HepG2 (cell line): ENCODE data around the gene INO80C. TPM values are rescaled to one million over a fixed set of nuclear protein-coding genes. Genes with fewer than 3 reads are reported as not detected.

Experiments
- AFF4 ChIP-seq: sonication (generic); formaldehyde crosslinking; IDR thresholded peaks from 2 replicates; pipeline ENCODE4 v1.4.0; 2020; ENCODE audit warnings: missing genetic modification reagents
- CHCHD3 ChIP-seq: sonication (generic); formaldehyde crosslinking; IDR thresholded peaks from 2 replicates; pipeline ENCODE4 v1.8.0; 2022; ENCODE audit warnings: mild to moderate bottlenecking, missing genetic modification reagents, moderate library complexity
- FOXA1 ChIP-seq, 2 experiments: fragments of 450-650 bp in 1 of 2; sonication (generic) in 1 of 2; formaldehyde crosslinking in 1 of 2; IDR thresholded peaks; 2 replicates each; pipeline versions ENCODE4 v1.4.0 to v1.6.1; 2016 to 2020; ENCODE audit warnings: missing genetic modification reagents in 1 of 2
- MEF2D ChIP-seq: sonication (generic); formaldehyde crosslinking; IDR thresholded peaks from 2 replicates; pipeline ENCODE4 v1.5.1; 2020; ENCODE audit warnings: mild to moderate bottlenecking, missing genetic modification reagents
- MTF1 ChIP-seq: sonication (generic); formaldehyde crosslinking; IDR thresholded peaks from 2 replicates; pipeline ENCODE4 v1.5.0; 2020; ENCODE audit warnings: missing genetic modification reagents
- MYC ChIP-seq: sonication (generic); formaldehyde crosslinking; IDR thresholded peaks from 2 replicates; pipeline ENCODE4 v1.9.0; 2021; ENCODE audit warnings: missing genetic modification reagents, borderline replicate concordance
- NR2C2 ChIP-seq: sonication (generic); formaldehyde crosslinking; IDR thresholded peaks from 2 replicates; pipeline ENCODE4 v1.4.0; 2020; ENCODE audit warnings: missing genetic modification reagents, mild to moderate bottlenecking, moderate library complexity, borderline replicate concordance
- RELA ChIP-seq: sonication (generic); formaldehyde crosslinking; IDR thresholded peaks from 2 replicates; pipeline ENCODE4 v1.4.0; 2020; ENCODE audit warnings: missing genetic modification reagents
- SNAPC2 ChIP-seq: sonication (generic); formaldehyde crosslinking; IDR thresholded peaks from 2 replicates; pipeline ENCODE4 v1.8.1; 2022; ENCODE audit warnings: mild to moderate bottlenecking, missing genetic modification reagents
- TARDBP ChIP-seq: sonication (generic); formaldehyde crosslinking; IDR thresholded peaks from 2 replicates; pipeline ENCODE4 v1.8.0; 2022; ENCODE audit warnings: mild to moderate bottlenecking, missing genetic modification reagents
- TBX2 ChIP-seq: sonication (generic); formaldehyde crosslinking; IDR thresholded peaks from 2 replicates; pipeline ENCODE4 v1.5.0; 2020; ENCODE audit warnings: missing genetic modification reagents, mild to moderate bottlenecking, borderline replicate concordance
- TRIM24 ChIP-seq: sonication (generic); formaldehyde crosslinking; IDR thresholded peaks from 2 replicates; pipeline ENCODE4 v1.8.0; 2022; ENCODE audit warnings: mild to moderate bottlenecking, missing genetic modification reagents
- ZFP36L2 ChIP-seq: sonication (generic); formaldehyde crosslinking; IDR thresholded peaks from 2 replicates; pipeline ENCODE4 v1.4.0; 2020; ENCODE audit warnings: missing genetic modification reagents
- ZNF121 ChIP-seq: sonication (generic); formaldehyde crosslinking; IDR thresholded peaks from 2 replicates; pipeline ENCODE4 v1.5.0; 2020; ENCODE audit warnings: mild to moderate bottlenecking, missing genetic modification reagents
- ZNF83 ChIP-seq: sonication (generic); formaldehyde crosslinking; IDR thresholded peaks from 2 replicates; pipeline ENCODE4 v1.4.0; 2020; ENCODE audit warnings: missing genetic modification reagents, mild to moderate bottlenecking, borderline replicate concordance
- polyA plus RNA-seq, 8 experiments: library from polyadenylated mRNA; depleted of rRNA in 3 of 8; stranded (reverse) in 7 of 8; unstranded in 1 of 8; fragments of >200 nt; fragmentation: Illumina TruSeq in 4 of 8; extraction: Trizol in 4 of 8; gene quantifications; 2 replicates each; pipeline versions ENCODE4 v1.2.1 to v1.2.3, GENCODE V29; 2011 to 2016; ENCODE audit warnings: low read depth in 4 of 8, missing spikeins in 1 of 8, mixed read lengths in 1 of 8; ENCODE audit not compliant: insufficient read depth in 1 of 8
- total RNA-seq, 5 experiments: library from RNA; depleted of rRNA; stranded (reverse); fragments of >200 nt; fragmentation: Illumina TruSeq; extraction: Trizol; gene quantifications; 2 replicates each; pipeline ENCODE4 v1.2.3, GENCODE V29; 2016; ENCODE audit warnings: low read depth in 1 of 5
- TF ChIP-seq, protein P1 (sequence below): IDR thresholded peaks from 2 replicates; pipeline ENCODE4 v1.6.1; 2018; ENCODE audit warnings: missing genetic modification reagents
- TF ChIP-seq, protein P2 (sequence below): sonication (generic); formaldehyde crosslinking; IDR thresholded peaks from 2 replicates; pipeline ENCODE4 v1.9.0; 2021; ENCODE audit warnings: missing genetic modification reagents, borderline replicate concordance
- TF ChIP-seq, protein P3 (sequence below): sonication (generic); formaldehyde crosslinking; IDR thresholded peaks from 2 replicates; pipeline ENCODE4 v1.4.0; 2020; ENCODE audit warnings: missing genetic modification reagents
- TF ChIP-seq, protein P4 (sequence below): sonication (generic); formaldehyde crosslinking; IDR thresholded peaks from 2 replicates; pipeline ENCODE4 v1.8.1; 2023; ENCODE audit warnings: mild to moderate bottlenecking, inconsistent platforms, moderate library complexity, missing genetic modification reagents, borderline replicate concordance
- TF ChIP-seq, protein P5 (sequence below): IDR thresholded peaks from 2 replicates; pipeline ENCODE4 v1.6.1; 2016; ENCODE audit warnings: mild to moderate bottlenecking, missing biosample characterization, missing genetic modification reagents

Gene INO80C
- total and polyA plus RNA-seq, 2 of the 13 experiments (the other 11 are each of a cell fraction or from before 2014, with no cell fraction given): 8.2 to 15.4 TPM

- TF ChIP-seq AFF4 (CRISPR knock-in tag): no peak
- no peak for TF ChIP-seq FOXA1 (IDR thresholded peaks at IDR 0.05)
- TF ChIP-seq FOXA1 (CRISPR knock-in tag; IDR thresholded peaks at IDR 0.05): no peak
- TF ChIP-seq TRIM24: 0 out of 2 replicates have a peak, but pooled peaks have one; percentile 19
- peak; percentile 75; the same call in 1 of the 2 replicates for TF ChIP-seq TARDBP (CRISPR knock-in tag)
- peak; percentile 74; the same call in 1 of the 2 replicates for TF ChIP-seq MTF1 (CRISPR knock-in tag)
- TF ChIP-seq CHCHD3 (CRISPR knock-in tag): no peak
- peak; percentile 72; the same call in 1 of the 2 replicates for TF ChIP-seq RELA (CRISPR knock-in tag)
- peak; percentile 88; the same call in 1 of the 2 replicates for TF ChIP-seq TBX2 (CRISPR knock-in tag)
- TF ChIP-seq, protein P1, sequence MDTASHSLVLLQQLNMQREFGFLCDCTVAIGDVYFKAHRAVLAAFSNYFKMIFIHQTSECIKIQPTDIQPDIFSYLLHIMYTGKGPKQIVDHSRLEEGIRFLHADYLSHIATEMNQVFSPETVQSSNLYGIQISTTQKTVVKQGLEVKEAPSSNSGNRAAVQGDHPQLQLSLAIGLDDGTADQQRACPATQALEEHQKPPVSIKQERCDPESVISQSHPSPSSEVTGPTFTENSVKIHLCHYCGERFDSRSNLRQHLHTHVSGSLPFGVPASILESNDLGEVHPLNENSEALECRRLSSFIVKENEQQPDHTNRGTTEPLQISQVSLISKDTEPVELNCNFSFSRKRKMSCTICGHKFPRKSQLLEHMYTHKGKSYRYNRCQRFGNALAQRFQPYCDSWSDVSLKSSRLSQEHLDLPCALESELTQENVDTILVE: no peak; the same call in none of the 2 replicates
- peak; percentile 63; the same call in 1 of the 2 replicates for TF ChIP-seq ZNF83
- TF ChIP-seq MYC (CRISPR knock-in tag): peak; percentile 93
- TF ChIP-seq NR2C2 (CRISPR knock-in tag): peak; percentile 24; the same call in 1 of the 2 replicates
- no peak; the same call in 1 of the 2 replicates for TF ChIP-seq SNAPC2
- TF ChIP-seq, protein P2, sequence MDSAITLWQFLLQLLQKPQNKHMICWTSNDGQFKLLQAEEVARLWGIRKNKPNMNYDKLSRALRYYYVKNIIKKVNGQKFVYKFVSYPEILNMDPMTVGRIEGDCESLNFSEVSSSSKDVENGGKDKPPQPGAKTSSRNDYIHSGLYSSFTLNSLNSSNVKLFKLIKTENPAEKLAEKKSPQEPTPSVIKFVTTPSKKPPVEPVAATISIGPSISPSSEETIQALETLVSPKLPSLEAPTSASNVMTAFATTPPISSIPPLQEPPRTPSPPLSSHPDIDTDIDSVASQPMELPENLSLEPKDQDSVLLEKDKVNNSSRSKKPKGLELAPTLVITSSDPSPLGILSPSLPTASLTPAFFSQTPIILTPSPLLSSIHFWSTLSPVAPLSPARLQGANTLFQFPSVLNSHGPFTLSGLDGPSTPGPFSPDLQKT (CRISPR knock-in tag): no peak
- no peak for TF ChIP-seq ZFP36L2 (CRISPR knock-in tag)
- peak; percentile 43; the same call in 1 of the 2 replicates for TF ChIP-seq MEF2D
- peak; percentile 15; the same call in 1 of the 2 replicates for TF ChIP-seq ZNF121 (CRISPR knock-in tag)
- TF ChIP-seq, protein P3, sequence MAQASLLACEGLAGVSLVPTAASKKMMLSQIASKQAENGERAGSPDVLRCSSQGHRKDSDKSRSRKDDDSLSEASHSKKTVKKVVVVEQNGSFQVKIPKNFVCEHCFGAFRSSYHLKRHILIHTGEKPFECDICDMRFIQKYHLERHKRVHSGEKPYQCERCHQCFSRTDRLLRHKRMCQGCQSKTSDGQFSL (CRISPR knock-in tag): 0 out of 2 replicates have a peak, but pooled peaks have one; percentile 39
- TF ChIP-seq, protein P4, sequence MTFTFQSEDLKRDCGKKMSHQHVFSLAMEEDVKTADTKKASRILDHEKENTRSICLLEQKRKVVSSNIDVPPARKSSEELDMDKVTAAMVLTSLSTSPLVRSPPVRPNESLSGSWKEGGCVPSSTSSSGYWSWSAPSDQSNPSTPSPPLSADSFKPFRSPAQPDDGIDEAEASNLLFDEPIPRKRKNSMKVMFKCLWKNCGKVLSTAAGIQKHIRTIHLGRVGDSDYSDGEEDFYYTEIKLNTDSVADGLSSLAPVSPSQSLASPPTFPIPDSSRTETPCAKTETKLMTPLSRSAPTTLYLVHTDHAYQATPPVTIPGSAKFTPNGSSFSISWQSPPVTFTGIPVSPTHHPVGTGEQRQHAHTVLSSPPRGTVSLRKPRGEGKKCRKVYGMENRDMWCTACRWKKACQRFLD: 0 out of 2 replicates have a peak, but pooled peaks have one; percentile 30
- TF ChIP-seq, protein P5, sequence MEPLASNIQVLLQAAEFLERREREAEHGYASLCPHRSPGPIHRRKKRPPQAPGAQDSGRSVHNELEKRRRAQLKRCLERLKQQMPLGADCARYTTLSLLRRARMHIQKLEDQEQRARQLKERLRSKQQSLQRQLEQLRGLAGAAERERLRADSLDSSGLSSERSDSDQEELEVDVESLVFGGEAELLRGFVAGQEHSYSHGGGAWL (CRISPR knock-in tag): peak; percentile 69
Observed at GRCh38 chr18:35497370-35498197, at the start of gene INO80C (continued).
